GM10248 (cell line): ENCODE results near the gene PLPPR5.

Source experiments
- CTCF ChIA-PET: fragments of 300-600 bp; sonication (Branson Sonifier 250); formaldehyde crosslinking; extraction: SDS; loops from one replicate; lab custom pipeline; 2021; ENCODE audit warnings: antibody characterized with exemption; lab: Yijun Ruan, JAX
- POLR2A ChIA-PET: fragments of 350-650 bp; sonication (Branson Sonifier 250); formaldehyde crosslinking; extraction: SDS; loops from one replicate; lab custom pipeline; 2020; ENCODE audit warnings: antibody characterized with exemption; lab: Yijun Ruan, JAX
- DNase-seq: peaks from one replicate; pipeline ENCODE4 v3.0.0; 2012; ENCODE audit errors: extremely low spot score
- TF ChIP-seq, protein P1 (sequence below): IDR thresholded peaks from 2 replicates; pipeline ENCODE4 v1.5.1; 2012; ENCODE audit warnings: mild to moderate bottlenecking, low read depth; ENCODE audit errors: extremely low read depth, missing control alignments, control extremely low read depth

Gene PLPPR5

DNA sequence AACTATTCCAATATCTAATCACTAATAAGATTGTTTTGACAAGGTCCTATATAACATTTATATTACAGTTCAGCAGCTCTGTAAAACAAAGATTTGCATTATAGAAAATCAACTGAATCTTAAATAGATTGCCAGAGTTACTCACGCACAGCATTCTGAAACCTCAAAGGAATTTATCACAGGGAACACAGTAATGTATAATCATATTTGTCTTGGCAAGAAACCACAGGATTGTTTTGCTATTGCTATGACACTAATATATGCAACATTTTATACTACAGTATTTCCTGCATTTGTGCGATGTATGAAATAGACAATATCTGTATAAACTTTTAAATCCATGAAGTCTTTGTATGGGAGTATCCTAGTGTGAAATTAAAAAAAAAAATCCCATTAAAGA, 101.4 kb downstream of the PLPPR5 start:
- DNase-seq = no peak
- ChIA-PET CTCF (interaction anchor here (1.7 kb wide), 1 partner anchor 12 kb away, joined by 5 read pairs; no protein-coding TSS in a partner anchor), POLR2A (no interaction called here)
- TF ChIP-seq, protein P1, sequence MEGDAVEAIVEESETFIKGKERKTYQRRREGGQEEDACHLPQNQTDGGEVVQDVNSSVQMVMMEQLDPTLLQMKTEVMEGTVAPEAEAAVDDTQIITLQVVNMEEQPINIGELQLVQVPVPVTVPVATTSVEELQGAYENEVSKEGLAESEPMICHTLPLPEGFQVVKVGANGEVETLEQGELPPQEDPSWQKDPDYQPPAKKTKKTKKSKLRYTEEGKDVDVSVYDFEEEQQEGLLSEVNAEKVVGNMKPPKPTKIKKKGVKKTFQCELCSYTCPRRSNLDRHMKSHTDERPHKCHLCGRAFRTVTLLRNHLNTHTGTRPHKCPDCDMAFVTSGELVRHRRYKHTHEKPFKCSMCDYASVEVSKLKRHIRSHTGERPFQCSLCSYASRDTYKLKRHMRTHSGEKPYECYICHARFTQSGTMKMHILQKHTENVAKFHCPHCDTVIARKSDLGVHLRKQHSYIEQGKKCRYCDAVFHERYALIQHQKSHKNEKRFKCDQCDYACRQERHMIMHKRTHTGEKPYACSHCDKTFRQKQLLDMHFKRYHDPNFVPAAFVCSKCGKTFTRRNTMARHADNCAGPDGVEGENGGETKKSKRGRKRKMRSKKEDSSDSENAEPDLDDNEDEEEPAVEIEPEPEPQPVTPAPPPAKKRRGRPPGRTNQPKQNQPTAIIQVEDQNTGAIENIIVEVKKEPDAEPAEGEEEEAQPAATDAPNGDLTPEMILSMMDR = no peak

DNA sequence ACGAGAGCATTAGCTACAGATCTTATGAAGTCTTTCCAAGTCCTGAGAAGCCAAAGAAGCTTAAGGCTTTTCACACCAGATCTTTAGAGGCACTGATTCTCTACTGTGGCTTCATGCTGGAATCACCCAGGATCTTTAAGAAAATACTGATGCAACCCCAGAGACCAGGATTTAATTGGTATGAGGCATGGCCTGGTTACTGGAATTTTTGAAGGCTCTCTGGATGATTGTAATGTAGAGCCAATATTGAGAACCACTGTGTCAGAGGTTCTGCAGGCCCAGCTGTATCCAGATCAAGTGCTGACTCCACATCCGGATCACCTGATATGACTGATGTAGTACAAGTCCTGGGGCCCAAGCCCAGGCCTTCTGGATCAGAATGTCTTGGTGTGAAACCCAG, 105.7 kb downstream of the PLPPR5 start:
- TF ChIP-seq, protein P1 = no peak
- POLR2A ChIA-PET = no interaction called here
- CTCF ChIA-PET = interaction anchor here (0.5 to 1.2 kb wide), 2 partner anchors 24 to 102 kb away, joined by 3 read pairs; no protein-coding TSS in a partner anchor
- DNase-seq = no peak

DNA sequence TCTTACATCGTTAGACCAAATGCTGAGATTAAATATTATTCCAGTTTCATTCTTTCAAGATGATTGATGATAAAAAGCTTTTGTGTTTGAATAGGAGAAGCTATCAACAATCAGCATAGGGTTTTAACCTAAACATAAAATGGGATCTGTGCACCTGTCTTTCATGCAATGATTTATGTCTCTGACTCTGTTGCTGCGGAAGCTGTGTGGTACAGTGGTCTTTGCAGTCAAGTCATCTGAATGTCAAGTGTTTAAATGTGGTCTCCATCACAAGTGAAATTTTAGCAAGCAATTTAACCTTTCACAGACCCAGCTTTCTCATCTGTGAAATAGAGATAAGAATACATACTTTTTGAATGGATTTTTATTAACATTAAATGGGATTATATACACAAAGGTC, 107.2 kb downstream of the PLPPR5 start:
- ChIA-PET CTCF (interaction anchor here (1.5 to 1.8 kb wide), 2 partner anchors 10 to 11 kb away, joined by 6 to 8 read pairs; no protein-coding TSS in a partner anchor), POLR2A (no interaction called here)
- TF ChIP-seq, protein P1 = no peak
- no peak for DNase-seq

DNA sequence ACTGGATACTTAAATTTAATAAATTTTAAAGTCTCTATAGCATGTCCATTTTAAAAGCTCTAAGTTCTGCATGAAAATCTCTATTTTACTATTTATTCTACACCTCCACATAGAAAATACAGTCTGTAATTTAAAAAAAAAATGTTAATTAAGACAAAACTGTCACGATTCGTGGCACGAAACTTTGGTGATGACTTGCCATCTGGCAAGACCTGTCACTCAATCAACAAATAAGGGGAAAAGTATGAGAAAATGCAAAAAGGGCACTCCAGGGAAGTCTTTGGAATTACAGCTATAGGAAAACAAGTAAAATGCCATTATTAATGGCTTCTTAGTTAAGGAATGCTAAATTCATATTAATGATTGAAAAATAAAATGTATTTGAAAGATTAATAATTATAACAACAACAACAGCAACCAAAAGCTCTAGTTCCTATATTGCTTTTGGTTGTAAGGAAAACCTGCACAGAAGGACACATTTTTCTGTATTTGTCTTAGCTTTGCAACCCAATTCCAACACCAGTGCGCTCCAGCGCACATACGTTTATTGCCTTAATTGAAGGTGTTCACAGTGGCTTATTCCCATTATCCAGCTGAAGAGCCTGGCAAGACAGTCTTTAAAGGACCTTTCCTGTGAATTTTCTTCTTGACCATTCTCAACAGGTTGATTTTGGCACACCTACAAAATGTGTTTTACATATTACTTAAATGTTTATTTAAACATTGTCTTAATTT, 107.8 kb downstream of the PLPPR5 start:
- CTCF ChIA-PET = interaction anchor here (0.6 to 1.8 kb wide), 3 partner anchors 10 to 82 kb away, joined by 4 to 8 read pairs (median 6); no protein-coding TSS in a partner anchor
- POLR2A ChIA-PET = no interaction called here

DNA sequence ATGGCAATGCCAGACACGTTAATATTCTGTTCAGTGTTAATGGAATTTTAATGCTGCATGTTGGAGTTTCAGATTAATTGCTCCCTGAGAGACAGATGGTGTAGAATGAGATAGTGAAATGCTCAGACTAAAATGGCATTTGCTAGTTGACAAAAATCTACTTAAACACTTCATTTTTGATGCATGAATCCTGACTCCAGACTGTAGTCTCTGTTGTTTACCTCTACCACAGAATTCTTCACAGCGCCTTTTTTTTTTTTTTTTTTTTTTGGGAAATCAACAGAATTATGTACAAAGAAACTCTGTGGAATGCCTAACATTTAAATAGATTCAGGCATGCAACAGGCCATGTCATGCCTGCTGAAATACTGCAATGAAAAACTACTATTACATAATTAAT, 111.3 kb downstream of the PLPPR5 start:
- CTCF ChIA-PET = no interaction called here
- POLR2A ChIA-PET = no interaction called here
- no peak for DNase-seq
- TF ChIP-seq, protein P1 = no peak

More for the DNA sequence above, 107.8 kb downstream of the PLPPR5 start:
- no peak for DNase-seq
- TF ChIP-seq, protein P1 = no peak

DNA sequence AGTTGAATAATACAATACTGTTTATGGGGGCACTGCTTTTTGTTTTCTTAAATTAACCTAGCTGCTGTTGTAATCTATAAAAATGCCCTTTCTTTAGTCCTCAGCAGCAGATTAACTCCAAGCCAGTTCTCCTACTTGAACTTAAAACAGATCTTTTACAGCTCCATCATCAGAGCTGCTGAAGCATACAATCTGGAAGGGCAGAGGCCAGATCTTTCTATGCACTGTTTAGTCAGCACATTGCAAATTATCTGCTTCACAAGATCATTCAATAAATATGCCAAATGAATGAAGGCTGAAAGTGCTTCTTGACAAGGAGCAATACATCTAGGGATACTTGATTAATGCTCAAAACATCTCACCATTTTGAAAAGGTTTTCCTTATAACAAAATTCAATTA, 115.8 kb downstream of the PLPPR5 start:
- ChIA-PET CTCF (no interaction called here), POLR2A (no interaction called here)
- DNase-seq = no peak
- TF ChIP-seq, protein P1 = no peak
